HG03139 (cell line): Measurements from ENCODE around the gene IFIT2.

Source experiments
- ATAC-seq: cut with Tn5 transposase; IDR thresholded peaks from one replicate; pipeline ENCODE4 v1.9.1; 2021; ENCODE audit not compliant: unreplicated experiment

Gene IFIT2

GRCh38 chr10:89337484-89337883 lies 35.6 kb downstream of the IFIT2 start:
- ATAC-seq = no peak

- ATAC-seq = no peak
Observed at GRCh38 chr10:89338713-89339112, 36.9 kb downstream of the IFIT2 start.

DNA sequence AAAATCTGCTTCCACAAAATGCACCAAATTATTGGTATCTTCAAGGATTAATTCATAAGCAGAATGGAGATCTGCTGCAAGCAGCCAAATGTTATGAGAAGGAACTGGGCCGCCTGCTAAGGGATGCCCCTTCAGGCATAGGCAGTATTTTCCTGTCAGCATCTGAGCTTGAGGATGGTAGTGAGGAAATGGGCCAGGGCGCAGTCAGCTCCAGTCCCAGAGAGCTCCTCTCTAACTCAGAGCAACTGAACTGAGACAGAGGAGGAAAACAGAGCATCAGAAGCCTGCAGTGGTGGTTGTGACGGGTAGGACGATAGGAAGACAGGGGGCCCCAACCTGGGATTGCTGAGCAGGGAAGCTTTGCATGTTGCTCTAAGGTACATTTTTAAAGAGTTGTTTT lies 38.0 kb downstream of the IFIT2 start:
- ATAC-seq = no peak

- ATAC-seq = no peak
Observed at GRCh38 chr10:89341649-89342048, 39.8 kb downstream of the IFIT2 start.

GRCh38 chr10:89342206-89342958 lies 40.5 kb downstream of the IFIT2 start:
- no peak for ATAC-seq

GRCh38 chr10:89343089-89343767 lies 41.4 kb downstream of the IFIT2 start:
- ATAC-seq = no peak

DNA sequence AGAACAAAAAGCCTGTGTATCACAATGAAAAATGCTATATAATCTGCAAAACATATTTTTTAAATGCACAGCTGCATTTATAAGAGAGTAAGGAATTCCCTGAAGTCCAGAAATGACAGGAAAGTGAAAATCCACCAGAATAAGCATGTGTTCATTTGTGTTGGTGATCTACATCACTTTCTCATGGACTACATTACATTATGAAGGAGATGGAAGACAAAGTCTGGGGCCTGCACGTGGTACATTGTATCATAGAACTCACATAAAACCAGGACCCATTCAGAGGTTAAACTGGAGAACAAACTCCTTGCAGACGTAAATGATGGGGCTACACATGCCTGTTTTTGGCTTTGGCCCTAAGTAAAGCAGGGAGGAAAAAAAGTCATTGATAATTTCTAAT lies 42.3 kb downstream of the IFIT2 start:
- ATAC-seq = no peak

- no peak for ATAC-seq
Observed at GRCh38 chr10:89345367-89346000, 43.6 kb downstream of the IFIT2 start.

GRCh38 chr10:89346405-89347254 lies 44.8 kb downstream of the IFIT2 start:
- ATAC-seq = no peak

DNA sequence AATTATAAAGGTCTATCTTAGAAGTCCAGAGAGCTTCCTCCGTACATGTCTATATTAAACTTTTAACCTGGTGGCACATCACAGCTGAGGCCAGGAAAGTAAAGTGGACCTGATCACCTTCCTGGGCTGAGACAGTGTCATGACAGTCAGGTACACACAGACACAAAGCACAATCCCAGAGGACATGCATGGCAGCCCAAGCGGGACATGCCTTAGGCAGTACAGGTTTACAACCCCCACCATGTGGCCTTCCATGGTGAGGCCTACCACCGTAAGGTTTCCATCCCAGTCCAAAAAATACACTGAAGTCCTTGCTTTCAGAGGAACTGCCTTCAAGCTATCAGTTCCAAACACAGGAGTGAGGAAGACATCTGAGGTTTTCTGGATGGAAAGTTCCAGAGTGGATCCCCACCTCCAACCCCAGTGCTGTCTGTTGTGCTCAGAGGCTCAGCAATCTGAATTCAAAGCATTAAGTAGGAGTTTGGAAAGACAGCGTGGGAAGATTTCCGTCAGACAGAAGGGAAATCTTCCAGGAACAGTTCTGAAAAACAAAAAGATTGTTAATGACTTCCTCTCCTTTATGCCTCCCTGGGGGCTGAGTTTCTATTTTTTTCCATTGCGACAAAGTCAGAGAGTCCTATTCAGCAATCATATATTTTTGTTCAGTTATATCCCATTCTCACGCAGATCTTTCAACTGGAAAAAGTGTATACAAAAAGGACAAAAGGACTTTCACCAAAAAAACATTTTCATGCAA lies 46.0 kb downstream of the IFIT2 start:
- no peak for ATAC-seq

DNA sequence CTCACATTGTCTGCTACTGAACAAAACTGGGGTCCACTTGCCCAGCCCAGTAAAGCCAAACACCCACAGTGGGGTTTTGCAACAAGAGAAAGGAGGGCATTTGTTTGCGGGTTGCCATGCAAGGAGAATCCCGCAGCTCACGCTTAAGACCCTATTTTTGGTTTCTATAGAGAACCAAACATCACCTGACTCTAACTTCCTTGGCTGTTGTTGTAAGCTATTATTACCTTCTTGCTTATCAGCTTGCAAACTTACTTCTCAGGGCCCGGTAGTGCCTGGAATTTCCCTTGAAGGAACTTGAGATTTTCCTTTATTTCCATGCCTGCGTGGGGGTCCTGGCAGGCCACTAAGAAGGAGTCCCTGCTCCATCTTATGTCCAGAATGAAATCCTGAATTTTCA lies 46.6 kb downstream of the IFIT2 start:
- ATAC-seq = no peak

DNA sequence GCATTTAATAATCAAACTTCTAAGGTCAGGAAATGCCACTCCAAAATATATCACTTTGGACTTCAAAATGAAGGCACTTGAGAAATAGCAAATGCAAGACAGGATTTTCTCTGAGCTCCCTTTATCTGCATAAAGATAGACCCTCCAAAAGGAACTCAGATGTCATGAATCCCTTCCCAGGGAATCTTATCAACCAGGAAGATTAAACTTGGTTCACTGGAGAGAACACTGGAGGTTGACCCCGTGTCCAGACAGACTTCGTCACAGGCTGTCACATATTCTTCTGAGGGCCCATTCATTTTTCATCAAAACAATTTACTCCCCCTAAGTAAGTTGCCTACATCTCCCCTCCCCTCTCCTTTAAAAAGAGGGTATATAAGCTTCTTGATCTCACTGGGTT lies 47.1 kb downstream of the IFIT2 start:
- no peak for ATAC-seq

DNA sequence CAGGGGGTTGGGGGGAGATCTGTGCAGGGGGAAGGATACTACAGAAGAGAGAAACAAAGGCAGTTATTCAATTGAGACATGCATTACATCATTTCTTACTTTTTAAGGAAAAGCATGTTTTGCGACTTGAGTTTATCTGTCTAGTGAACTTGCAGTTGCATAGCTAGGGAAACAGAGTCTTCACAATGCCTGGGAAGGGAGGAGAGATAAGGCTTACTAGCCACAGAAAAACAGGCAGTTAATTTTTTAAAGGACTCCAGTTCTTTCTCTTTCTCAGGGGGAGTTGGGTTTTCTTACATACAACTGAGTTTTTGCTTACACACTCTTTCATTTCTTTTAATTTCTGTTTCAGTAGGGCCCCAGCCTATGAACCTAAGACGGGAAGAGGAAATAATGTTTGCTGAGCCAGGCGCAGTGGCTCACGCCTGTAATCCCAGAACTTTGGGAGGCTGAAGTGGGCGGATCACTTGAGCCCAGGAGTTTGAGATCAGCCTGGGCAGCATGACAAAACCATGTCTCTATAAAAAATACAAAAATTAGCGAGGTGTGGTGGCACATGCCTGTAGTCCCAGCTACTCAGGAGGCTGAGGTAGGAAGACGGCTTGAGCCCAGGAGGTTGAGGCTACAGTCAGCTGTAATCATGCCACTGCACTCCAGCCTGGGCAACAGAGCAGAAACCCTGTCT lies 48.9 kb downstream of the IFIT2 start:
- peak; percentile 28 for ATAC-seq

DNA sequence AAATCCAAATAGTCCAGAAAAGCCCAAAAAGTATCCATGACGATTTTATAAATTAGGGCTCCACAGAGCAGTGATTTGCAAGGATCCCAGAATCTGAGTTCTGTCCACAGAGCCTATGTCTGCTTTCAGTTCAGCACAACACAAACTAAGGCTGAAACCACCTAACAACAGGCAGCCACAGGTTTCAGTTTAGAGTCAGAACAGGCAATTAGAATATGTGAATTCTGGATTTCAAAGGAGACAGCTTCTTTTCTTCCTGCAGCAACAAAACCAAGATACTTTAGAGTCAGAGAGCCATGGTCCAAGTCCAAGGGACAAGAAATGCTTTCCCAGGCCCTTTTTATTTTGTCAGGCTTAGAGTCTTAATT lies 49.5 kb downstream of the IFIT2 start:
- peak; percentile 69 for ATAC-seq

DNA sequence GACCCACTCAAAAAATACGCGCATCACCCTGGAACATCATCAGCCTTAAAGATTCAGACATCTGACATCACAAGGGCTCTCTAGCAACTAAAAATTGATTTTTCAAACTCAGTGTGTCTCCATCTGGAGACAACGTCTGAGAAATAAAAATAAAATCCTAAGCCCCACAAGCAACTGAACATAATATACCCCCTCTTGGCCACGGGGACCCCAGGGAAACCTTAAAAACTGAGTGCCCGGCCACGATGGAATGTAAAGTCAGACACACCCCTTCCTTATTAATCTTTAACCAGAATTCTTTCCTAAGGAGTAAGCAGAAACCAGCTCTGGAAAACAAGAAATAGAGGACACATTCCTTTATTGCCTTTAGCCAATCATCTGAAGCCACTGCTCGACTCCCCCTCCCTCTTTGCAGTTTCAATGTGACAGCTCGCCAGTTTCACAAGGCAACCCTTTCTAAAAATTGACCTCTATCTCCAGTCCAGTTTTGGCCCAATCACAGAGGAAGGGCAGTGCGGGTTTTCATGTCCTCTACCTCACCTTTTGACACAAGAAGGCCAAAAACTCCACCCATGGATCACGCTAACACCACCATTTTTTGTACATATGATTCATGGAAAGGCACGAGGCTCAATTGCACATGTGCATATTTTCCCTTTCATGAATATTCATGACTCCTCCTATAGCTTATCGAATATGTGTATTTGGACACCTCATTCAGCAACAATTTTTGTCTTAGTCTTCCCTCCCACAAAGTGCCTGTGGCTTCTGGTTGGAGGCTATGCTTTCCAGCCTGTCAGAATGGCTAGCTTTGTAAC lies 50.1 kb downstream of the IFIT2 start:
- ATAC-seq = no peak

GRCh38 chr10:89352802-89353201 lies 51.0 kb downstream of the IFIT2 start:
- ATAC-seq = no peak

DNA sequence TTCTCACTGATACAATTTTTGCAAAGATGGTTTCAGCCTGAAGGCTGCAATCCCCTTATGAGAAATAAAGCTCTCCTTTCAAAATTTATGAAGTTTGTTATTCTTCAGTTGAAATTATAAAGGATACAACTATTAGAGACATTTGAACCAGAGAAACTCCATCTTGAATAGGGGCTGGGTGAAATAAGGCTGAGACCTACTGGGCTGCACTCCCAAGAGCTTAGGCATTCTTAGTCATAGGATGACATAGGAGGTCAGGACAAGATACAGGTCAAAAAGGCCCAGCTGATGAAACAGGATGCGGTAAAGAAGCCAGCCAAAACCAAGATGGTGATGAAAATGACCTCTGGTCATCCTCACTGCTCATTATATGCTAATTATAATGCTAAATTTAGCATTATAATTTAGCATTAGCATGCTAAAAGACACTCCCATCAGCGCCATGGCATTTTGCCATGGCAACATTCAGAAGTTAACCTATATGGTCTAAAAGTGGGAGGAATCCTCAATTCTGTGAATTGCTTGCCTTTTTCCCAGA lies 53.6 kb downstream of the IFIT2 start:
- no peak for ATAC-seq

- ATAC-seq = no peak
Observed at GRCh38 chr10:89357096-89357495, 55.2 kb downstream of the IFIT2 start.

- no peak for ATAC-seq
Observed at GRCh38 chr10:89357975-89358374, 56.1 kb downstream of the IFIT2 start.
